D721Med (cell line): ENCODE data around the gene UBAP1.

Experiments
- DNase-seq: peaks from one replicate; pipeline ENCODE4 v3.0.0; 2011; ENCODE audit warnings: low spot score; ENCODE audit not compliant: insufficient read length
- FAIRE-seq: peaks from 2 replicates; lab custom pipeline; 2011; peaks lifted over from hg19 to GRCh38; lab: Jason Lieb, UNC
- TF ChIP-seq, protein P1 (sequence below): IDR thresholded peaks from 2 replicates; pipeline ENCODE4 v1.5.1; 2012; ENCODE audit warnings: mild to moderate bottlenecking, control low read depth; ENCODE audit not compliant: insufficient read depth; ENCODE audit errors: missing control alignments

The UBAP1 gene

DNA sequence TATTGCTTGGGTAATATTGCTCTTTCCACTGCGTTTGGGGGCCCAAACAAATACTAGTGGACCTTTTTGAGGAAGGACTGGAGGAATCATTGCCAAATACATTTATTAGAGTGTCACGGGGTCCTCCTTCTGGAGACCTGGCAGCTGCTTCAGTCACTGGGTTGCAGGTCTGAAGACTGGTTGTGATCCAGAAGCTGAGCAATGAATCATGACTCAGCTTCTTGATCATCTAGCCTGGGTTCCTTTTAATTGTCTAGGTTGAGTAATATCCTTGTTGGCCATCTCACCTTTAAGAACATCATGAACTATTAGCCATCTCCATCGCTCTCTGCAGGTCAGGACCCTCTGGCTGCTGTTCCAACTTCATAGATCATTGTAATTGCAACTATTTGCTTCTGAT is 15.4 kb upstream of the UBAP1 start:
- TF ChIP-seq, protein P1, sequence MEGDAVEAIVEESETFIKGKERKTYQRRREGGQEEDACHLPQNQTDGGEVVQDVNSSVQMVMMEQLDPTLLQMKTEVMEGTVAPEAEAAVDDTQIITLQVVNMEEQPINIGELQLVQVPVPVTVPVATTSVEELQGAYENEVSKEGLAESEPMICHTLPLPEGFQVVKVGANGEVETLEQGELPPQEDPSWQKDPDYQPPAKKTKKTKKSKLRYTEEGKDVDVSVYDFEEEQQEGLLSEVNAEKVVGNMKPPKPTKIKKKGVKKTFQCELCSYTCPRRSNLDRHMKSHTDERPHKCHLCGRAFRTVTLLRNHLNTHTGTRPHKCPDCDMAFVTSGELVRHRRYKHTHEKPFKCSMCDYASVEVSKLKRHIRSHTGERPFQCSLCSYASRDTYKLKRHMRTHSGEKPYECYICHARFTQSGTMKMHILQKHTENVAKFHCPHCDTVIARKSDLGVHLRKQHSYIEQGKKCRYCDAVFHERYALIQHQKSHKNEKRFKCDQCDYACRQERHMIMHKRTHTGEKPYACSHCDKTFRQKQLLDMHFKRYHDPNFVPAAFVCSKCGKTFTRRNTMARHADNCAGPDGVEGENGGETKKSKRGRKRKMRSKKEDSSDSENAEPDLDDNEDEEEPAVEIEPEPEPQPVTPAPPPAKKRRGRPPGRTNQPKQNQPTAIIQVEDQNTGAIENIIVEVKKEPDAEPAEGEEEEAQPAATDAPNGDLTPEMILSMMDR = no peak
- FAIRE-seq (no peak), DNase-seq (no peak)

DNA sequence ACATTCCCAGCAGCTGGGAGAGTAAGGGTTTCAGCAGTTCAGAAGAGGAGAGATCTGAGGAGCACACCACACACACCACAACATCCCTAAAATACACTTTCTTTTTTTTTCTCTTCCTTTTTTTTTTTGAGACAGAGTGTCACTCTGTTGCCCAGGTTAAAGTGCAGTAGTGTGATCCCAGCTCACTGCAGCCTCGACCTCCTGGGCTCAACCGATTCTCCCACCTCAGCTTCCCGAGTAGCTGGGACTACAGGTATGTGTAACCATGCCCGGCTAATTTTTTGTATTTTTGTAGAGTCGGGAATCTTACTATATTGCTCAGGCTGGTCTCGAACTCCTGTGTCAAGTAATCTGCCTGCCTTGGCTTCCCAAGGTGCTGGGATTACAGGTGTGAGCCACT is 9.7 kb upstream of the UBAP1 start:
- FAIRE-seq (no peak), DNase-seq (no peak)
- TF ChIP-seq, protein P1 = no peak

DNA sequence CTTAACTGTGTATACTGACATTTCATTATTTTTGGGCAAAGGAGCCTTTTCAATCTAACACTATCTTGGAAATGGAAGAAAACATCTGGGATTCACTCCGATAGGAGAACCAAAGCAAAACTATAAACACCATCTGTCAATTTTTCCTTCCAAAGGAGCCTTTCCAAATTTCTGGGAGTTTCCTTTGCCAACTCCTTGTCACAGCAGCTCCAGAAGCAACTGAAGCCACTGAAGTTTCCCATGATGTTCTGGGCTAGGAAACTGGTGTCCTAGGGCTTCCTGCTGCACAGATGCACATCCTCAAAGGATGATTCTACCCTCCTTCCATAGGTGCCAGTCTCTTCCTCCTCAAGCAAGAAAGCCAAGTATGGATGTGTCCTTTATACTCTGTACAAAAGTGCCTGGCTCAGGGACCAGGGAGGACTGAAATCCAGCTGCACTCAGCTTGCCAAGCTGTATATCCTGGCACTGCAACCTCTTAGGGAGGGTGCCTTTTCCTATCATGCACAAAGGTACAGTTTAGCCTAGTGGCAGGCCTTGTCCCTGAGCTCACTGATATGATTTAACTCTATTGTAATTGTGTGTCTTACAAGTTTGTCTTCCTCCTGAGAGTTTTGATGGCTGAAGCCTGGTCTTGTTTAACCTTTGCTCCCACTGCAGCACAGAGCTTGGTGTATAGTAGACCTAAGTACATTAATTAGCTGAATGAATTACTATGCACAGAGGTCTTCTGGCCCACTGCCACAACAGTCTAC is 8.4 kb upstream of the UBAP1 start:
- no peak for FAIRE-seq
- no peak for DNase-seq
- TF ChIP-seq, protein P1 = no peak

DNA sequence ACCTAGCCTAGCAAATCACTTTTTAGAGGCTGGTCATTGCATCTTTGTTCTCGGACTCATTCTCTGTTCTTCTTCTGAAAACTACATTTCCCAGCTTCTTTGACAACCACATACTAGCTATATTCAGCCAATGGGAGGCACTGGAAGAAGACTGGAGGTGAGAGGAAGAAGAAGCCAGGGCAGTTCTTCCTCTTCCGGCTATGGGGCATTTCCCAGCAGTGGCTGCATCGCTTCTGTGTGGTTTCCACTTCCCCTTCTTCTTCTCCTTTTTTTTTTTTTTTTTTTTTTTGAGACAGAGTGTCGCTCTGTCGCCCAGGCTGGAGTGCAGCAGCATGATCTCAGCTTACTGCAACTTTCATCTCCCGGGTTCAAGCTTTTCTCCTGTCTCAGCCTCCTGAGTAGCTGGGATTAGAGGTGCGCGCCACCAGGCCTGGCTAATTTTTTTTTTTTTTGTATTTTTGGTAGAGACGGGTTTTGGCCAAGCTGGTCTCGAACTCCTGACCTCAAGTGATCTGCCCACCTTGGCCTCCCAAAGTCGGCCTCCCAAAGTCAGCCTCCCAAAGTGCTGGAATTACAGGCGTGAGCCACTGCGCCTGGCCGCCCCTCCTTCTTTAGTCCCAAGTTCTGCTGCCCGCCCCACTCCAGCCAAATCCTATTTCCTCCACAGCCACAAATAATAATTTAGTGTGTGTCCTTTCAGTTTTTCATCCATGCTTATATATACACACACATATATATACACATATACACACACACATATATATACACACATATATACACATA is 6.9 kb upstream of the UBAP1 start:
- FAIRE-seq = no peak
- no peak for DNase-seq
- TF ChIP-seq, protein P1 = no peak

DNA sequence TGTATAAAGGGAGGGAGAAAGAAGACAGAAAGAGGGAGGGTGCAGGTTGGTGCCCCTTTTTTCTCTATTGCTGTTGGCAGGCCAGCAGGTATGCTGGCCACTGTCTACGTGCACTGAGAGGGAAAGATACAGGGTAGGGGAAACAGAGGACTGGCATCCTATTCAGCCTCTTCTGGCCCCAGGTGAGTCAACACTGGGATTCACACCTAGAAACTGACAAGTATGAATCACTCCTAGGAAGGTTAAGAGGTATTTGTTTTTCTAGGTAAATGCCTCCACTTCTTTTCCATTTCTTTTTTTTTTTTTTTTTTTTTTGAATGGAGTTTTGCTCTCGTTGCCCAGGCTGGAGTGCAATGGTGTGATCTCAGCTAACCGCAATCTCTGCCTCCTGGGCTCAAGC is 2.8 kb upstream of the UBAP1 start:
- FAIRE-seq (no peak), DNase-seq (no peak)

DNA sequence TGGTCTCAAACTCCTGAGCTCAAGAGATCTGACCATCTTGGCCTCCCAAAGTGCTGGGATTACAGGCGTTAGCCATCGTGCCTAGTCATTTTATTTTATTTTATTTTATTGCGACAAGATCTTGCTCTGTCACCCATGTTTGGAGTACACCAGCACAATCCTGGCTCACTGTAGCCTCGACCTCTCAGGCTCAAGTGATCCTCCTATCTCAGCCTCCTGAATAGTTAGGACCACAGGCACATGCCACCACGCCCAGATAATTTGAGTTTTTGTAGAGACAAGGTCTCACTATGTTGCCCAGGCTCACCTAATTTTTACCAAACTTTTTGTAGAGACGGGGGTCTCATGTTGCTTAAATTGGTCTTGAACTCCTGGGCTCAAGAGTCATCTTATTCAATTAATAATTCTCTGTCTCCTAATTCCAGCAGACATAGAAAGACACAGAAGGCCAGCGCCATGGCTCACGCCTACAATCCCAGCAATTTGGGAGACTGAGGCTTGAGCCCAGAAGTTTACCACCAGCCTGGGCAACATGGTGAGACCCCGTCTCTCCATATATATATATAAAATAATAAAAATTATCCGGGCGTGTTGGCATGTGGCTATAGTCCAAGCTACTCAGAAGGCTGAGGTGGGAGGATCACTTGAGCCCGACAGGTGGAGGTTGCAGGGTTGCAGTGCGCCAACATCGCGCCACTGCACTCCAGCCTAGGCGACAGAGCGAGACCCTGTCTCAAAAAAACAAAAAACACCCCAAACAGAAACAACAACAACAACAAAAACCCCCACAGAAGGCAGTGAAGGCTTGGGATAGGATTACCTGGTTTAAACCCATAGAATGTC is 1.0 kb upstream of the UBAP1 start:
- TF ChIP-seq, protein P1 = no peak
- no peak for FAIRE-seq

More for the DNA sequence above, 2.8 kb upstream of the UBAP1 start:
- TF ChIP-seq, protein P1 = no peak

More for the DNA sequence above, 1.0 kb upstream of the UBAP1 start:
- DNase-seq = no peak
